Epithelial cell of prostate (primary cell): ENCODE data around the gene ADD2.
"Not testable (repeated sequence)": the region's sequence is repeated elsewhere in the genome, so short reads cannot be mapped to it uniquely, and the experiment has no call there.

Source experiments
- DNase-seq: peaks from one replicate; pipeline ENCODE4 v3.0.0-alpha.2; 2011; ENCODE audit warnings: low read depth, low spot score
- H3K27ac ChIP-seq: fragments of 450-650 bp; 2 replicates; pipeline ENCODE4 v1.5.1; 2017; ENCODE audit warnings: mild to moderate bottlenecking

The ADD2 gene

DNA sequence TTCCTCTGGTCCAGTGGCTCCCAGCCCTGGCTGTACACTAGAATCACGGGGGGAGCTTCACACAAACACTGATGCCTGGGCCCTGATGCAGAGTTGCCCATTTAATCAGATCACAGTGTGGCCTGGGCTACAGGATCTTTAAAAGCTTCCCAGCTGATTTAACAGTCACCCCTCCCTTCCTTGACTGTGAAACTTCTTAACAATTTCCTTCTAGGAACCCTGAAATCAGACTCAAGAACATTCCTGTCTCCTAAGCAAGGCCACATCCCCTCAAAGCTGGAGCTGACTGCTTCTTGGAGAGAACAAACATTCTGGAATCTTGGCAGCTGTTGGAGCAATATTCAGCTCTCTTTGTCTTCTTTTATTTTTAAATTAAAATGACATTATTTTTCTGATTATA is 88.7 kb downstream of the ADD2 start:
- no peak overlapping the region for H3K27ac ChIP-seq
- DNase-seq = no peak

DNA sequence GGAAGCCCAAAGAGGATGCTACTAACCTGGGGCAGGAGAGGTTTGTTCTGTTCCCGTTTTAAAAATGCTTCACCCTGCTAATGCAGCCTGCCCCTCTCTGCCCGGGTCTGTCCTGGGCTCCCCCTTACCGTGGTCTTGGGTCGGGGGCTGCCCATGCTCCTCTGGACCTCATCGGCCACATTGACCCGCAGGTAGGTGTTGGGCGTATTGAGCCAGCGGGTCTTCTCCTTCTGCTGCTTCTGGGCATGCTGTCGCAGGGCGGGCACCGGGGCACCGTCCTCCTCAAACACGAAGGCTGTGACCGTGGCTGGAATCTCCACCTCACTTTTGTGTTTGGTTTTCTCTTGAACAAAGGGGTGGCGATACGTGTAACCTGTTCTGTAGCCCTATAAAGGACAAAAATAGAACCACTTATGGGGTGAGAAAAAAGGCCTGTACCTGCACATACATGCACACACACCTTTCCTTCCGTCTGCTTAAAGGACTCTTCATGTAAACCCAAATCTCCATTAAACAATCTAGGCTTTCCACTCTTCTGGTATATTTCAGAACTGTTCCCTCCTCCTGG is 89.3 kb downstream of the ADD2 start:
- DNase-seq = no peak
- H3K27ac ChIP-seq = no peak overlapping the region

GRCh38 chr2:70676301-70677035 is 91.5 kb downstream of the ADD2 start:
- H3K27ac ChIP-seq = no peak overlapping the region
- no peak for DNase-seq

GRCh38 chr2:70675862-70676261 is 92.1 kb downstream of the ADD2 start:
- no peak overlapping the region for H3K27ac ChIP-seq
- DNase-seq = no peak

GRCh38 chr2:70674636-70675430 is 93.2 kb downstream of the ADD2 start:
- no peak for DNase-seq
- H3K27ac ChIP-seq = no peak overlapping the region

GRCh38 chr2:70673041-70673647 is 94.9 kb downstream of the ADD2 start:
- no peak for DNase-seq
- no peak overlapping the region for H3K27ac ChIP-seq

GRCh38 chr2:70671092-70671675 is 96.8 kb downstream of the ADD2 start:
- DNase-seq = no peak

GRCh38 chr2:70670626-70671025 is 97.4 kb downstream of the ADD2 start:
- no peak for DNase-seq
- H3K27ac ChIP-seq = no peak overlapping the region

More at GRCh38 chr2:70671092-70671675, 96.8 kb downstream of the ADD2 start:
- H3K27ac ChIP-seq = no peak overlapping the region

GRCh38 chr2:70670202-70670601 is 97.8 kb downstream of the ADD2 start:
- H3K27ac ChIP-seq = no peak overlapping the region
- DNase-seq = no peak

GRCh38 chr2:70668911-70669310 is 99.1 kb downstream of the ADD2 start:
- no peak overlapping the region for H3K27ac ChIP-seq
- DNase-seq = no peak

DNA sequence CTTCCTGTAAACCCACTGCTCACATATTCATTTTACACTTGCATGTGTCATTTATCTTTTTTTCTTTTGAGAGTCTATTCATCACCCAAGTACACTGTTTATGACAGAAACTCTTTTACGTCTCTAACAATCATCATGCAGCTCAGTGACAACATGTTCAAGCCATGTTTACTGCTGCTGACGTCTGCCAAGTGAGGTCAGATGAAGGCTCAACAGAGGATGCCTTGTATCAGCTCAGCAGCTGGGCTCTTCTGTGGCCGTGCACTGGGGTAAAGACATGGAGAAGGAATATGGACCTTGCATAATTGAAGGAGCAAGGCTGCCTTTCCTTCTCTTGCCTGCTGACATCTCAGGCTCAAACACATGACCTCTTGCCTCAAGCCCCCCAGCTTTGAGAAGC is 99.6 kb downstream of the ADD2 start:
- no peak for DNase-seq
- no peak overlapping the region for H3K27ac ChIP-seq

GRCh38 chr2:70664525-70664924 is 103.5 kb downstream of the ADD2 start:
- DNase-seq = no peak
- no peak overlapping the region for H3K27ac ChIP-seq

GRCh38 chr2:70663411-70663810 is 104.6 kb downstream of the ADD2 start:
- no peak overlapping the region for H3K27ac ChIP-seq
- no peak for DNase-seq

DNA sequence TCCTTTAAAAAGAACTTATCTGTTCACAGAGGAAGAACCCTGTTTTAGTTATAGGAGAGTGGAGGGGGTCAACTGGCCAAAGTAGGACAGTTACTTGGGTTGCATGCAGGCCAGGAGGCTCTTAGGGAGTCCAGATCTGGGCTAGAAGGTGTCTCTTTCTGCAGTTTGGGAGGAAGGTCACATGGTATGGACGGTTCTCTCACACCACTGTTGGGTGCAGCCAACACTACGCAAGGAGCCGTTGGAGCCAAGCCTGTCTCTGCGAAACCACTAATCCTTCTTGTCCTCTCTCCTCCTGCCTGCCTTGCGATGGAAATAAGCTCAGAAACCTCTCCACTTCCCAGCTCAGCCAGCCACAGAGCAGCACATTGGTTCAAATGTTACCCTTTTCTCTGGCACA is 108.4 kb downstream of the ADD2 start:
- no peak for DNase-seq
- H3K27ac ChIP-seq = no peak overlapping the region

DNA sequence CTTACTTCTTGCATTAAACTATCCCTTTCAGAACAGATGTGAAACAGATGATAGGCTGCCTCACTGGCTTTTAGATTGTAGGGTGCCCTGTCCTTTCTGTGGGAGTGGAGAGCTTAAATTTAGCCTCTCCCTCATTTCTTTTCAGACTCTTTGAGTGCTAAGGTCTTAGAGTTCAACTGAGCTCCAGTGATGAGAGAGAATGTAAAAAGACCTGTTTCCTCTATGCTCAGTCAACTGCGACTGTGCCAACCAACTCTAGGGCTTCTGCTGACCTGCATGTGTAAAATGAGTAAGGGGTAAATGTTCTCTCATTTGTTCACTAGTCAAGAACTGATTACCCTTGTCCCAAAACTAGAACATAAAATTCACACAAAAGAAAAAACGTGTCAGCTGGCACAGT is 109.5 kb downstream of the ADD2 start:
- DNase-seq = no peak

GRCh38 chr2:70657246-70657645 is 110.8 kb downstream of the ADD2 start:
- H3K27ac ChIP-seq = no peak overlapping the region

More for the DNA sequence above, 109.5 kb downstream of the ADD2 start:
- H3K27ac ChIP-seq = no peak overlapping the region

GRCh38 chr2:70656421-70657010 is 111.5 kb downstream of the ADD2 start:
- no peak for DNase-seq
- no peak overlapping the region for H3K27ac ChIP-seq

More at GRCh38 chr2:70657246-70657645, 110.8 kb downstream of the ADD2 start:
- DNase-seq = no peak

GRCh38 chr2:70655786-70656185 is 112.2 kb downstream of the ADD2 start:
- no peak overlapping the region for H3K27ac ChIP-seq
- DNase-seq = no peak

DNA sequence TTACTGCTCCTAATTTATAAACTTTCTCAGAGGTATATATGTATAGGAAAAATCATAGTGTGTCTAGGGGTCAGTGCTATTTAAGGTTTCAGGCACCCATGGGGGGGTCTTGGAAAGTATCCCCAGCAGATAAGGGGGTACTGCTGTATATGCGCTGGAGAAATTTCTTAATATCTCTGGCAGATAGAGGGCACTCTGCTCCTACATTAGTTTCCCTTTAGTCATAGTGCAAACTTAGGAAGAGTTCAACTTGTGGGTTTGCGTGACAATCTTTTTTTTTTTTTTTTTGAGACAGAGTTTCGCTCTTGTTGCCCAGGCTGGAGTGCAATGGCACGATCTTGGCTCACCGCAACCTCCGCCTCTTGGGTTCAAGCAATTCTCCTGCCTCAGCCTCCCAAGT is 112.8 kb downstream of the ADD2 start:
- not testable (repeated sequence) for DNase-seq, H3K27ac ChIP-seq

DNA sequence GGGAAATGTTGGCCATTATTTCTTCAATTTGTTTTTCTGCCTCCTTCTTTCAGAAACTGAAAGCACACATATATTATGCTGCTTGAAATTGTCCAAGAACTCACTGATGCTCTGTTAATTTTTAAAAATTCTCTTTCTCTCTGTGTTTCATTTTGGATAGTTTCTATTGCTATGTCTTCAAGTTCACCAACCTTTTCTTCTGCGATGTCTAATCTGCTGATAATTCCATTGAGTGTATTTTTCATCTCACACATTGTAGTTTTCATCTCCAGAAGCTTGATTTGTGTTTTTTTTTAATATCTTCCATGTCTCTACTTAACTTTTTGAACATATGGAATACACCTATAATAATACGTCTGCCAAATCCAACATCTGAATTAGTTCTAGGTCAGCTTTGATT is 116.3 kb downstream of the ADD2 start:
- H3K27ac ChIP-seq = no peak overlapping the region
- DNase-seq = no peak
